ENCODE measurements around the gene SMG7.
"Not testable (repeated sequence)": the region's sequence is repeated elsewhere in the genome, so short reads cannot be mapped to it uniquely, and the experiment has no call there.

SMG7 gene, protein sequence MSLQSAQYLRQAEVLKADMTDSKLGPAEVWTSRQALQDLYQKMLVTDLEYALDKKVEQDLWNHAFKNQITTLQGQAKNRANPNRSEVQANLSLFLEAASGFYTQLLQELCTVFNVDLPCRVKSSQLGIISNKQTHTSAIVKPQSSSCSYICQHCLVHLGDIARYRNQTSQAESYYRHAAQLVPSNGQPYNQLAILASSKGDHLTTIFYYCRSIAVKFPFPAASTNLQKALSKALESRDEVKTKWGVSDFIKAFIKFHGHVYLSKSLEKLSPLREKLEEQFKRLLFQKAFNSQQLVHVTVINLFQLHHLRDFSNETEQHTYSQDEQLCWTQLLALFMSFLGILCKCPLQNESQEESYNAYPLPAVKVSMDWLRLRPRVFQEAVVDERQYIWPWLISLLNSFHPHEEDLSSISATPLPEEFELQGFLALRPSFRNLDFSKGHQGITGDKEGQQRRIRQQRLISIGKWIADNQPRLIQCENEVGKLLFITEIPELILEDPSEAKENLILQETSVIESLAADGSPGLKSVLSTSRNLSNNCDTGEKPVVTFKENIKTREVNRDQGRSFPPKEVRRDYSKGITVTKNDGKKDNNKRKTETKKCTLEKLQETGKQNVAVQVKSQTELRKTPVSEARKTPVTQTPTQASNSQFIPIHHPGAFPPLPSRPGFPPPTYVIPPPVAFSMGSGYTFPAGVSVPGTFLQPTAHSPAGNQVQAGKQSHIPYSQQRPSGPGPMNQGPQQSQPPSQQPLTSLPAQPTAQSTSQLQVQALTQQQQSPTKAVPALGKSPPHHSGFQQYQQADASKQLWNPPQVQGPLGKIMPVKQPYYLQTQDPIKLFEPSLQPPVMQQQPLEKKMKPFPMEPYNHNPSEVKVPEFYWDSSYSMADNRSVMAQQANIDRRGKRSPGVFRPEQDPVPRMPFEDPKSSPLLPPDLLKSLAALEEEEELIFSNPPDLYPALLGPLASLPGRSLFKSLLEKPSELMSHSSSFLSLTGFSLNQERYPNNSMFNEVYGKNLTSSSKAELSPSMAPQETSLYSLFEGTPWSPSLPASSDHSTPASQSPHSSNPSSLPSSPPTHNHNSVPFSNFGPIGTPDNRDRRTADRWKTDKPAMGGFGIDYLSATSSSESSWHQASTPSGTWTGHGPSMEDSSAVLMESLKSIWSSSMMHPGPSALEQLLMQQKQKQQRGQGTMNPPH

DNA sequence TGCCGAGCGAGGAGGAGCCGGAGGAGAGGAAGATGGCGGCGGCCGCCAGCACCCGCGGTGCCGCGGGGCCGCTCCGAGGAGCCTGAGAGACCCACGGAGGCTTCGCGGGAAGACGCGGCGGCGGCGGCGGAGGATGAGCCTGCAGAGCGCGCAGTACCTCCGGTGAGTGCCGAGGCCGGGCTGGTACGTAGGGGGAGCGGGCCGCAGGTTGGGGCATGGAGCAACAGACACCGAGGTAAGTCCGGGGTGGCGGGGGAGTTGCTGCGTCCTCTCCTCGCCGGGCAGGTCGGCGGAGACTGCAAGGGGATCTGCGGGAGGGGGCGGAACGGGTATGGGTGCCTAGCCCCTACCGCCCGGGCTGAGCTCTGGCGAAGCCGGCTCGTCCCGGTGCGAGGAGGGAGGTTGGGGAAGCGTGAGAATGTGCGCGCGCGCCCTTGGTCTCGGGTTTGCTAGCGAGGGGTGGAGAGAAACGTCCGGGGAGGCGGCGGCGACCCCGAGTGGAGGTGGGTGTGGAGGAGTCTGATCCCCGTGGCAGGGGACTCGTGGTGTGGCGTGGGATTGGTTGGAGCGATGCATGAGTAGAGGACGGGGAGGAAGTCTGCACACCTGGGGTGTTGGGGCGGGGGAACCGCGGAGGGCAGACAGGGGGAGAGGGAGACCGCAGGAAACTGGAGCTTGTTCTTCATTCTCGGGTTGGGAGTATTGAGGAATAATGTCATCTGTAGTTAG, at the start of gene SMG7:
Gene SMG7, plus strand, starts transcription at position 12 of the 729 bp plus-strand sequence. Its CDS starts 122 bp downstream, at position 134.
- DNase-seq: no peak

DNA sequence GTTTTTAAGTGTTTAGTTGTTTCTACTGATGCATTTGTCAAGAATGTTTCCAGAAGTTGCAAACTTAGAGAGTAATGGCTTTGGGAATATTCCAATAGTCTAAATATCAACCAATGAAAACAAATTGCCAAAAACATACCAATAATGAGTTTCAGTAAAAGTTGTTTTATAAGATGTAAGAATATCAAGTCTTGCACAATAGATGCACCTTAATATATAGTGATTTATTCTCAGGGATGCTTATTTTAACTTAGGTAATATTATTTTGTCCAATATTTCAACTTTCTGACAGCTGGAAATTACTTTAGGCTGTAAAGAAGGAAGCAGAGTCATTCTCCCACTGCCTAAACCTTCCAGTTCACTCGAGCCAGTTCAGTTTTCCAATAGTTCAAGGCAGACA, 48.8 kb upstream of the SMG7 start:
- DNase-seq: no peak

DNA sequence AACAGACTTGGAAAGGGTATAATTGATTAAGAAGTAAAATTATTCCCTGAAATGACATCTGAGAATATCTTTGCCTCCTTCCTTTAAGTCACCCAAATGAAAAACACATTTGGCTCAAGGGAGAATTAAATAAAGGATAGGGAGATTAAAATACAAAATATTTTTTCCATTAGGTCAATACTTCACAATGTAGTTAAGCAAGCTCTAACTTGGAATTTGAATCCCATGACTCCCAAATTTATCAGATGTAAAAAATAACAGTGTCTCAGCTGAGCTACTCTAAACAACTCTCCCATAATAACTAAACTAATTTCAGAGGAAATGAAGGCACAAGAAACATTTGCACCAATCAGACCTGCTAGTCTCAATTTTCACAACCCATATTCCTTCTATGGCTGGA, 47.6 kb upstream of the SMG7 start:
- no peak for DNase-seq

DNA sequence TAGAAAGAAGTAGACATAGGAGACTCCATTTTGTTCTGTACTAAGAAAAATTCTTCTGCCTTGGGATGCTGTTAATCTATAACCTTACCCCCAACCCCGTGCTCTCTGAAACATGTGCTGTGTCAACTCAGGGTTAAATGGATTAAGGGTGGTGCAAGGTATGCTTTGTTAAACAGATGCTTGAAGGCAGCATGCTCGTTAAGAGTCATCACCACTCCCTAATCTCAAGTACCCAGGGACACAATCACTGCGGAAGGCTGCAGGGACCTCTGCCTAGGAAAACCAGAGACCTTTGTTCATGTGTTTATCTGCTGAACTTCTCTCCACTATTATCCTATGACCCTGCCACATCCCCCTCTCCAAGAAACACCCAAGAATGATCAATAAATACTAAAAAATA, 44.7 kb upstream of the SMG7 start:
- not testable (repeated sequence) for DNase-seq

DNA sequence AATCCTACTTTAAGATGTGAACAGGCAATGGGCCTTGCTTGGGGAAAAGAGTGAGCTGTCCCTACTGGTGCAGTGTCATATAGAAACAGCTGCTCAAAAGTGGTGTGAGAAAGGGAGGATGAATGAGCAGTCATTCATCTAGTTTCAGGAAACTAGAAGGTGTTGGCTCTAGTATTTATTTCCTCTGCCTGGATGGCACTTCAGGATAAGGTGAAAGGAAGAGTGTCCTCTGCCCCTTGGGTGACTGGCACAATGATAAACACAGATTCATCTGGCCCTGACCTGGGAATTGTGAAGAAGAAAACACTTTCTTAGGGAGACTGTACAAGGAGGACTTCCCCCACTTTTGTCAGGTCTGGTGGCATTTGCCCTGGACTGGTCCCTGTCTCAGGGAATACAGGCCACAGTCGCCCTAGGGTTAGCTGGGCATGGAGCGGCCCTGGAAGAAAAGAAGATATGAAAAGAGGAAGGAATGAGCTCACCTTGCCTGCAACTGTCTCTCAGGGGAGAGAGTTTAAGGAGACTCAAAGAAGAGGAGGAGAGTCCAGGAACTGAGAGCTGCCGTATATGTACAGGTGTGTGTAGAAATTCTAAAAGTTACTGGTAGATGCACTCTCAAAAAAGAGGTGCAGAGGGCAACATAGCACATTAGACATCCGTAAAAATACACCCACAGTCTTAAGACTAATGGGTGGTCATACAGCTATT, 40.3 kb upstream of the SMG7 start:
- DNase-seq: no peak

DNA sequence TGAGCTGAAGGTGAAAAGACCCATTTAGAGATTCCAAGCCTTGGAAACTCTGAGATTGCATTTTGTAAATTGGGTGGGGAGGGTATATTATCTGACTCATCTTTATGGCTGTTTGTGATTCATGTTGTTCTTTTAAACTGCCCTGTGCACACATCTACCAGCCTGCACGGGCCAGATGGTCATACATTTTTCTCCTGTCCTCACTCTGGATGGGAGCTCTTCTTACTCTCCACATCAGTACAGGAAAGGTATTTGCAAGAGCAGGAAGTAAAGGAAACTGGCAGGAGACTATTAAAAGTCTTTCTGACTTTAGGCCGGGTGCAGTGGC, 39.8 kb upstream of the SMG7 start:
- no peak for DNase-seq

DNA sequence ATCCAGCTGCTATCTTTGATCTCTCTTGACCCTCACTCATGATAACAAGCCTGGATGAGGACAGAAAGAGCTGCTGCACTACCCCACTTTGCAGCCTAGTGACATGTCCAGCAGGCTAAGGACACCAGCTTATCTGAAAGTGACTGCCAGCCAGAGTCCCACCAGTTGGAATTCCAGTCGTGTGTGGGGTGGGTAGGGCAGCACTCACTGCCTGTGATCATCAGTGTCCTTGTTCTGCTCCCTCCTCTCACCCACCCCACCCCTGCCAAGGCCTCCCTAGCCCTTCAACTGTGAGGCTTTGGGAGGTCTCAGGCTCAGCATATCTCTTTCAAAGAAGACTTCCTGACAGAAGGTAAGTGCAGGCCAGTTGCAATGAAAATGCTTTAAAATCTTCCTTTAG, 38.6 kb upstream of the SMG7 start:
- DNase-seq: no peak

DNA sequence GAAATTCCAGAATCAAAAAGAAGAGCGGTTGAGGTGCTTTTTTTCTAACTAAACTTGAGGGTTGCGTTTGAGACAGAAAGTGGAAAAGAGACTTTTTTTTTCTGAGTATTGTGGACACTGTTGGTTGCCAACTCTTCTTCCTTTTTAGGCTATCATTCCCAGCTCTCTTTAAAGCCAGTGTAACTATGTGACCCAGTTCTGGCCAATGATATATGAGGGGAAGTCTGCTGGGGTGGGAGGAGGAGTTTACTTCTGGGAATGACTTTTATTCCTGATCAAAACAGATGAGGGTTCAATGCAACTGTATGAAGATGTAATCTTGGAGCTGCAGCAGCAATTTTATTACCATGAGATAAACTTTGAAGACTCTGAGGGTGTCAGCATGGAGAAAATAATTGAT, 36.8 kb upstream of the SMG7 start:
- DNase-seq: no peak

DNA sequence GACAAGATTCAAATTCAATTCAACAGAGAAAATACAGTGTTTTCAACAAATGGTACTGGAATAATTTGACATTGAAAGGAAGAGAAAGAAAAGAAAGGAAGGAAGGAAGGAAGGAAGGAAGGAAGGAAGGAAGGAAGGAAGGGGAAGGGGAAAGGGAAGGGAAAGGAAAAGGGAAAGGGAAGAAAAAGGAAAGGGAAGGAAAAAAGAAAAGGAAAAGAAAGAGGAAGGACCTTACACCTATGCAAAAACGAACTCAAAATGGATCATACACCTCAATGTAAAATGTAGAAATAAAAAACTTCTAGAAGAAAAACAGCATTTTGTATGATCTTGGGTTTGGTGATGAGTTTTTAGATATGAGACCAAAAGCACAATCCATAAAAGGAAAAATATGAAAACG, 34.2 kb upstream of the SMG7 start:
- no peak for DNase-seq

DNA sequence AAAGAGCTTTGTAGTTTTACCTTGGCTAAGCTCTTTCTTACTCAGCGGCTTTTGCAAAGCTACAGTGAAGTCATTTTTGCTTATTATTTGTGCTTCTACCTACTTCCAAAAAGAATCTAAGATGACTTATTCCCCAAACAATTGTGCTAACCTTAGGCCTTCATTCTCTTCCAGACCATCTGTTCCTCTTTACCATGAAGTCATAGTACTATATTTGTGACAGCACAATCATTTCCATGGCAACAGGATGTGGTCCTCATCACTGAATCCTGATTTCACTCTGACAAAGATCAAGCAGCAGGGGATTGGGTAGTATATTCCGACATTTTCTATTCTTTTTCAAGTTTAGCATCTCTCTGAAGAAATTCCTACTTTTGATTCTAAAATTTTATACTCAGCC, 29.3 kb upstream of the SMG7 start:
- DNase-seq: no peak

DNA sequence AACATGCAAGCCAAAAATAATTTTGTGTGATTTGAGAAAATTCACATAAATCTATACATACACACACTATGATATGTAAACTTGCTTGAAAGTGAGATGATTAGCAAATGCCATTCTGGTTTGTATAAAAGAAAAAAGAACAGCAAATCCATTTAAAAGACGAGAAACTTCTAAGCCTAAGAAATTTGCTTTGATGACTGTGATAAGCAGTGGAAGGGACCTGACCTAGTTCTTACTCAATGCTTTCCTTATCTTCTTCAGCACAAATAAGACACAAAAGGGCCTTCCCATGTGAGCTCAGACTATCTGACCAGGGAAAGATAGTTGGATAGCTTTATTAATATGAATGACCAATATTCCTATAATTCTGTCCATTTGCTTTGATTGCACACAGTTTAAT, 28.8 kb upstream of the SMG7 start:
- DNase-seq: no peak

DNA sequence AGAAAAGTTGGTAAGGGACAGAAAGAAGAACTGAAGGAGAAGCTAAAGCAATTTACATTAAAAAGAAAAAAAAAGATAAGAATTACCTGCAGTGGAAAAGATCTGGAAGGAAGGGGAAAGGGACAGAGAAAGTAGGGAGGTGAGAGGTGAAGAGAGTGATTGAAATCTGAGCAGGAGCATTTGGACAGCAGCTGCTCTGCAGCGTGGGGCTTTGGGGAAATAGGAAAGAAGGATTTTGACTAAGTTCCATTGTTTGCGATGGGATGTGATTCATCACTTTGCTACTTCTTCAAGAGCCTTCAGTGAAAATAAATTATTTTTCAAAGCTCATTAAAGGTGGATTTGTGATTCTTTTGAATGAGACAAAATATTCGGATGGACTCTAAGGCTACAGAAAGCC, 28.1 kb upstream of the SMG7 start:
- DNase-seq: no peak

DNA sequence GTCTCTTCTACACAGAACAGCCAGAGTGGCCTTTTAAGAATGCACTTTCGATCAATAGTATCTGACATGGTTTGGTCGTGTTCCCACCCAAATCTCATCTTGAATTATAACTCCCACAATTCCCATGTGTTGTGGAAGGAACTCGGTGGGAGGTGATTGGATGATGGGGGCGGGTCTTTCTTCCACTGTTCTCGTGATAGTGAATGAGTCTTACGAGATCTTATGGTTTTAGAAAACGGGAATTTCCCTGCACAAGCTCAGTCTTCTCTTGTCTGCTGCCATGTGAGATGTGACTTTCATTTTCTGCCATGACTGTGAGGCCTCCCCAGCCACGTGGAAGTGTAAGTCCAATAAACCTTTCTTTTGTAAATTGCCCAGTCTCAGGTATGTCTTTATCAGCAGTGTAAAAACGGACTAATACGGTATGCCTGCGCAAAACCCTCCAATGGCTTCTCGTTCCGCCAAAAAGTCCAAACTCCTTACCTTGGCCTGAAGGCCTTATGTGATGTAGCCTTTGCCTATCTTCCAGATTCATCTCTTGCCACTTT, 23.0 kb upstream of the SMG7 start:
- no peak for DNase-seq

DNA sequence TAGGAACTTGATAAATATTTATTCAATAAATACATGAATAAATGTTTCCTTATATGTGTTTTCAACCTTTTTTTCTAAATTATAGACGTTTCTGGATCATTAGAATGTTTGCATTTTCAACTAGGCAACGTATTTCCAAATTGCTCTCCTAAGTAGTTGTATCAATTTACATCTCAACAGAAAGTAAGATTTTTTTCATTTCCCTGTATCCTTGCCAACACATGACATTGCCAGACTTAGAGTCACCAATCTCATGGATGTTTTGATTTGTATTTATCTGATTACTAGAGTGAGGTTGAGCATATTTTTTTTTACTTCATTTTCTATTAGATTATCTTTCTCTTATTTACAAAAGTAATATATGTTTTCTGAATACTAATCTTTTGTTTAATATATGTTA, 22.2 kb upstream of the SMG7 start:
- DNase-seq: no peak

DNA sequence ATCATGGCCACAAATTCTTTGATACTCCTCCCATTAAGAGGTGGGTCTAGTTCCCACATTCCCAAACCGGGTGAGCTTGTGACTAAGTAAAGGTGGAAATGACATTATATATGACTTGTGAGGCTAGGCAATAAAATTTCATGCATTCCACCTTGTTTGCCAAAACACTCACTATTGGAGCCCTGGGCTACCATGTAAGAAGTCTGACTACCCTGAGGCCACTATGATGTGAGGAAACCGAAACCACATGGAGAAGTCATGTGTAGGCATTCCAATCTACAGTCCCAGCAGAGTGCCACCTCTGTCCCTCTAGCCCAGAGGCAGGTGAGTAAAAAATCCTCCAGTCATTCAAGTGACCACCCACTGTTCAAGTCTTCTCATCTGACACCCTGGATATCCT, 17.9 kb upstream of the SMG7 start:
- DNase-seq: no peak

DNA sequence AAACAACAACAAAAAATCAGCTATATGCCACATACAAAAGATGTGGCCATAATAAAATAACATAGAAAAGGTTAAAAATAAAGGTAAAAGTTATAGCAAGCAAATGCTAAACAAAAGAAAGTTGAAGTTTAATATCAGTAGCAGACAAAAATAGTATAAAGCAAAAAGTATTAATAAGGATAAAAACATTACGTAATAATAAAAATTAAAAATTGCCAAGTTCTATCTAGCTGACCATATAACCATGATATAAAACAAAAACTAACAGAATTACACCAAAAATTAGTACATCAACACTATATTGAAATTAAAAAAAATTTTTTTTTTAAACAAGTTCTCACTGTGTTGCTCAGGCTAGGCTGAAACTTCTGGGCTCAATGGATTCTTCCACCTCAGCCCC, 15.5 kb upstream of the SMG7 start:
- DNase-seq: no peak

DNA sequence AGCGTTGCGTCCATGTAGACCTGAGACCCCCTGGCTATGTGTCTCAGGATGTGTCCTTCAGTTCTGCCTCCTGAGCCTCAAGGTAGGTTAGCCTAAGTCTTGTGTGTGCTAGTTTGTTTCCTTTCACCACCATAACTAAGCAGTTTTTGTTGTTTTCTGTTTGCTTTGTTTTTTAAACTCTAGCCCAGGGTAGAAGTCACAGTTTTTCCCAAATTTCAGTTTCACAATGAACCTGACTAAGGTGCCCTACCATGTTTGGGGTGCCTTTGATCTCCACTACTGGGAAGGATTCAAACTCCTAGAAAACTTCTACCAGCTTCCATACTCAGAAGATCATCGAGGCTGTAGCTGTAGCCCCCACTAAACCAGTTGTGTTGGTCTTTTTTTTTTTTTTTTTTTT, 14.8 kb upstream of the SMG7 start:
- DNase-seq: no peak

DNA sequence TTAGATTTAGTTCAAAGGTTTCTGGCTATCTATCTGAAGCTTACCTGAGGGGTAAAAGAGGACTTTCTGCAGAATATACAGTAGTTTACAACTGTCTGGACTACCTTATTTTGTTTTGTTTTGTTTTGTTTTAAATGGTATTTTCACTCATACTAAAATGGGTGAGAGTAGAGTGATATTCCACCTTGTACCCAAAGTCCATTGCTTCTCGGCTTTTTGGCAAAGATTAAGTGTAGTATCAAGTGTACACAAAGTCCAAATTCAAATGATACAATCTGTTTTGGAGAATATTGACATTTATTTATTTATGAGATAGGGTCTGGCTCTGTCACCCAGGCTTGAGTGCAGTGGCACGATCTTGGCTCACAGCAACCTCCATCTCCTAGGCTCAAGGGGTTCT, 11.7 kb upstream of the SMG7 start:
- DNase-seq: no peak

DNA sequence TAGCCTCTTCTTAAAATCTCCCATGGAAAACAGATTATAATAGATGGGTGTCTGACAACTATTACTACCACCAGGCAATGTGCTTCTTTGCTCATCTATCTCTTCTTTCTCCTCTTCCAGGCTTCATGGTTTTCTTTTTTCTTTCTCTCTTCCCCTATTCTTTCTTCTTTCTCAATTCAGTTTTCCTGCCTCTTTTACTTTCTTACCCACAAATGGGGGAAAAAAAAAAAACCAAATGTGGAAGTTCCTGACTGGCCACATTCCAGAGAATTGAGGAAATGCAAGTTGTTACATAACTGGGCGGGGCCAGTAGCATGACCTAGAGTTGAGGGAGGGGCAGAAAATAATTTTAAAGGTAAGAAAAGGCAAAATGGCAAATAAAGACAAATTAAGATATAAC, 10.9 kb upstream of the SMG7 start:
- no peak for DNase-seq

DNA sequence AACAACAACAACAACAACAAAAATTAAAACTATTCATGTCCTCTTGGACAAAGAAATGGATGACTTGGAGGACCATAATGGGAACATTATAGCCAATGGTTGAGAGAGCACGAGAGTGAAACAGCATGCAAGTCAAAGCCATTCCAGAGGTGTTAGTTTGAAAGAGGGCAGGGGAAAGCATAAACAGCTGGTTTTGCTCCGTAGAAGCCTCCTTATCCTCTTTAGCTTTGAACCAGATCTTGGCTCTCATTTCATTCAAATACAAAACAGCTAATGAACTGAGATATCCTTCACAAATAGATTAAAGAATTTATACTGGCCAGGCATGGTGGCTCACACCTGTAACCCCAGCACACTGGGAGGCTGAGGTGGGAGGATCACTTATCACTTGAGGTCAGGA, 8.7 kb upstream of the SMG7 start:
- no peak for DNase-seq

DNA sequence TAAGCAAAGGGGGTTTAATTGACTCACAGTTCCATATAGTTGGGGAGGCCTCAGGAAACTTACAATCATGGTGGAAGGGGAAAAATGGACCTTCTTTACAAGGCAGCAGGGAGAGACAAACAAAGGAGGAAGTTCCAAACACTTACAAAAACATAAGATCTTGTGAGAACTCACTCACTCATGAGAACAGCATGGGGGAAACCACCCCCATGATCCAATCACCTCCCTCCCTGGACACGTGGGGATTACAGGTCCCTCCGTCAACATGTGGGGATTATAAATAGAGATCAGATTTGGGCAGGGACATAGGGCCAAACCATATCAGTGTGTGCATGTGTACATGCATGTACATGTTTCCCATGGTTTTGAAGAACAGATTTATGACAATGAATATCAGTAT, 5.5 kb upstream of the SMG7 start:
- DNase-seq: no peak

DNA sequence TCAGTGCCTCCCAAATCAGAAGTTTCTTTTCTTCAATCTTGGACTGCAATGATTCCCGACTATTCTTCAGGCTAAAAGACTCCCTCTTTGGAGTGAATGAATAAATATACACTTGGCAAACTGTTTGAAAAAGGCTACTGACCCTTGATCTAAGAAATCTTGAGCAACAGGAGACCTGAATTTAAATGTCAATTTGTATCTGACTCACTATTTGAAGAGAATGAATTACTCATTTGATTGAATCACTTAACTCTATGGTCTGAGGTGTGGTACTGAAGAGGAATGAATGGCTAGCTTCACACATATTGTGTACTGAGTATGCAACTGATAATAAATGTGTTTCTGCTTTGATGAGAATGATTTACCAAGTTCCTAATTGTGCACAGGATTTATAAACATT, 4.6 kb upstream of the SMG7 start:
- no peak for DNase-seq
